ENCODE data around the gene ASIC1.

GRCh38 chr12:50052964-50053363, 4.4 kb upstream of the ASIC1 start:
- TF ChIP-seq CTCF (IDR thresholded peaks at IDR 0.05) = no peak
- no peak for TF ChIP-seq POLR2A (IDR thresholded peaks at IDR 0.05)
